AG09309 (cell line): ENCODE results near the gene TP53TG3D.
"Not testable (repeated sequence)": the region's sequence is repeated elsewhere in the genome, so short reads cannot be mapped to it uniquely, and the experiment has no call there.

ENCODE experiments used
- DNase-seq: peaks from one replicate; pipeline ENCODE4 v3.0.0-alpha.2; 2010; ENCODE audit warnings: low read depth
- H3K4me3 ChIP-seq: 2 replicates; pipeline ENCODE4 v1.5.1; 2011; ENCODE audit warnings: mild to moderate bottlenecking, low read depth, low read length, moderate library complexity; ENCODE audit not compliant: control insufficient read depth

Gene TP53TG3D, protein sequence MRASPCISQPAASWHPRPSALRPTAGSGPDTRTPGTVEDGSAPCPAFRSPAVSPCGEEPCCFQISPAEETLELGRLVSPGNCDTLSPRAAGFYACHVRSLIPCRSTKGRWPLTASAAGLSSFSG

GRCh38 chr16:32252986-32253385 lies at the start of gene TP53TG3D:
TSS of gene TP53TG3D (plus strand) at chr16:32253286. CDS start at chr16:32253354, 68 bp downstream.
- H3K4me3 ChIP-seq, DNase-seq: not testable (repeated sequence)

DNA sequence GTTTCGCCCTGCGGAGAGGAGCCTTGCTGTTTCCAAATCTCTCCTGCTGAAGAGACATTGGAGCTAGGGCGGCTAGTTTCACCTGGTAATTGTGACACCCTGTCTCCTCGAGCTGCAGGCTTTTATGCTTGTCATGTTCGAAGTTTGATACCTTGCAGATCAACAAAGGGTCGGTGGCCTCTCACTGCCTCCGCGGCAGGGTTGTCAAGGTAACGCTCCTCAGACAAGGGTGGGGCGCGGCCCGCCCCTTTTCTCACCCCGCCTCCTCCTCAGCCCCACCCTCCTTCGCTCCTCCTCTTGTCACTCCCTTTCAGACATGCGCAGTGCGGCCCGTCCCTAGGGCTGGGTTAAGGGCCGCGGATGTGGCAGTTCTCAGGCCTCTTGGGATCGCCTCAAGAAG lies 421 bp downstream of the TP53TG3D start:
- H3K4me3 ChIP-seq, DNase-seq: not testable (repeated sequence)

GRCh38 chr16:32261526-32261925 lies 8.4 kb downstream of the TP53TG3D start:
- H3K4me3 ChIP-seq, DNase-seq: not testable (repeated sequence)

GRCh38 chr16:32263552-32263951 lies 10.5 kb downstream of the TP53TG3D start:
- DNase-seq, H3K4me3 ChIP-seq: not testable (repeated sequence)

GRCh38 chr16:32281910-32282309 lies 28.8 kb downstream of the TP53TG3D start:
- DNase-seq, H3K4me3 ChIP-seq: not testable (repeated sequence)

DNA sequence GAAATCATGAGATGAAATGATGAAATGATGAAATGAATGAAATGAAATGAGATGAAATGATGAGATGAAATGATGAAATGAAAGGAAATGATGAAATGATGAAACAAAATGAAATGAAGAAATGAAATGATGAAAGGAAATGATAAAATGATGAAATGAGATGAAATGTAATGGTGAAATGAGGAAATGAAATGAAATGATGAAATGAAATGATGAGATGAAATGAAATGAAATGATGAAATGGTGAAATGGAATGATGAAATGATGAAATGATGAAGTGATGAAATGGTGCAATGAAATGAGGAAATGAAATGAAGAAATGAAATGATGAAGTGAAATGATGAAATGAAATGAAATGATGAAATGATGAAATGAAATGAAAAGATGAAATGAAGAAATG lies 29.9 kb downstream of the TP53TG3D start:
- not testable (repeated sequence) for DNase-seq, H3K4me3 ChIP-seq

DNA sequence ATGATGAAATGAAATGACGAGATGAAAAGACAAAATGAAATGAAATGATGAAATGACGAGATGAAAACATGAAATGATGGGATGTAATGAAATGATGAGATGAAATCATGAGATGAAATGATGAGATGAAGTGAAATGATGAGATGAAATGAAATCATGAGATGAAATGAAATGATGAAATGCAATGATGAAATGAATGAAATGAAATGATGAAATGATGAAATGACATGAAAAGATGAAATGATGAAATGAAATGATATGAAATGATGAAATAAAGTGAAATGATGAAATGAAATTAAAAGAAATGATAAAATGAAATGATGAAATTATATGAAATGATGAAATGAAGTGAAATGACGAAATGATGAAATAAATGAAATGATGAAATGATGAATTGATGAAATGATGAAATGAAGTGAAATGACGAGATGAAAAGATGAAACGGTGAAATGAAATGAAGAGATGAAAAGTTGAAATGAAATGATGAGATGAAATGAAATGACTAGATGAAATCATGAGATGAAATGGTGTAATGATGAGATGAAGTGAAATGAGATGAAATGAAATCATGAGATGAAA lies 30.9 kb downstream of the TP53TG3D start:
- not testable (repeated sequence) for DNase-seq

DNA sequence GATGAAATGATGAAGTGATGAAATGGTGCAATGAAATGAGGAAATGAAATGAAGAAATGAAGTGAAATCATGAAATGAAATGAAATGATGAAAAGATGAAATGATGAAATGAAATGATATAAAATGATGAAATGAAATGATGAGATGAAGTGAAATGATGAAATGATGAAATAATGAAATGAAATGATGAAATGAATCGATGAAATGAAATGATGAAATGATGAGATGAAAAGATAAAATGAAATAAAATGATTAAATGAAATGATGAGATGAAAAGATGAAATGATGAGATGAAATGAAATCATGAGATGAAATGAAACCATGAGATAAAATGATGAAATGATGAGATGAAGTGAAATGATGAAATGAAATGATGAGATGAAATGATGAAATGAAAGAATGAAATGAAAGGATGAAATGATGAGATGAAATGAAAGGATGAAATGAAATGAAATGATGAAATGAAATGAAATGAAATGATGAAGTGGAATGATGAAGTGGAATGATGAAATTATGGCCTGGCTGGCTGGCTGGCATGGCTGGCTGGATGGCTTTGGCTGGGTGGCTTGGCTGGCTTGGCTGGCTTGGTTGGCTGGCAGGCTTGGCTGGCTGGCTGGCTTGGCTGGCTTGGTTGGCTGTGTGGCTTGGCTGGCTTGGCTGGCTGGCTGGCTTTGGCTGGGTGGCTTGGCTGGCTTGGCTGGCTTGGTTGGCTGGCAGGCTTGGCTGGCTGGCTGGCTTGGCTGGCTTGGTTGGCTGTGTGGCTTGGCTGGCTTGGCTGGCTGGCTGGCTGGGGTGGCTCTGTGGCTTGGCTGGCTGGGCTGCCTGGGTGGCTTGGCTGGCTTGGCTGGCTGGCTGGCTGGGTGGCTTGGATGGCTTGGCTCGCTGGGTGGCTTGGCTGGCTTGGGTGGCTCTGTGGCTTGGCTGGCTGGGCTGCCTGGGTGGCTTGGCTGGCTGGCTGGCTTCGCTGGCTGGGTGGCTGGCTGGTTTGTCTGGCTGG lies 32.0 kb downstream of the TP53TG3D start:
- H3K4me3 ChIP-seq, DNase-seq: not testable (repeated sequence)

More for the DNA sequence above, 30.9 kb downstream of the TP53TG3D start:
- H3K4me3 ChIP-seq = not testable (repeated sequence)

- DNase-seq, H3K4me3 ChIP-seq: not testable (repeated sequence)
Observed at GRCh38 chr16:32286193-32286592, 33.1 kb downstream of the TP53TG3D start.

- not testable (repeated sequence) for DNase-seq, H3K4me3 ChIP-seq
Observed at GRCh38 chr16:32287743-32288142, 34.7 kb downstream of the TP53TG3D start.

DNA sequence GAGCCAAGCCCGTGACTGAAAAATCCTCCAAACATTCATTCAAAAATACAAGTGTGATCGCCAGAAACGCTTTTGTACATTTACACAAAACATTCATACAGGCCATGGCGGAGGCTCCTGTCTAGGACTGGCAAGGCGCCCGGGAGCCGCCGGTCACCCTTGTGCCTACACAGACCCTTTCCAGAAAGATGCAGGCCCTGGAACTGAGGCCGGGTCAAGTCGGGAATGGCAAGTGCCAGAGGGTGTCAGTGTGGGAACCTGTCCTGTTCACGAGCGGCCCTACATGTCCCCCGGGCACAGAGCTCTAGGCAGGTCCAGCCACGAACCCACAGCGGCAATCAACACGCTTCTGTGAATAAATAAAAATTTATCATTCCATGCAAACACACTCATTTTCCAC lies 36.1 kb downstream of the TP53TG3D start:
- DNase-seq, H3K4me3 ChIP-seq: not testable (repeated sequence)

DNA sequence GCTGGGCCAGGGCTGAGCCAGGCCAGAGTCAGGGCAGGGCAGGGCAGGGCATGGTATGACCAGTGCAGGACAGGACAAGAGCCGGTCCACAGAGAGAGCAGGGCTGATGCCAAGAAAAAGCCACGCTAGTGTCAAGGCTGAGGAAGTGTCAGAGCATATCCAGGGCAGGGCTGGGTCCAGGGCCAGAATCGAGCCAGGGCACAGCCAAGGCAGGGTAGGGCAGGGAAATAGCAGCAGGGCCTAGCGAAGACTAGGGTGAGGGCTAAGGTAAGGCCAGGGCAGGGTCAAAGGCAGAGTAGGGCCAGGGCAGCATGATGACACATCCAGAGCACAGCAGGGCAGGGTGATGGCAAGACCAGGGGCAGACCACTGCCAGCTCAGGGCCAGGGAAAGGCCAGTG lies 49.7 kb downstream of the TP53TG3D start:
- not testable (repeated sequence) for H3K4me3 ChIP-seq, DNase-seq
